HepG2 (cell line): Measurements from ENCODE around the gene GLS2. TPM values are rescaled to one million over a fixed set of nuclear protein-coding genes. Genes with fewer than 3 reads are reported as not detected.

Source experiments
- ATAC-seq: fragments of 200-7000 bp; cut with Tn5 transposase; 3 replicates; pipeline ENCODE4 v1.9.1; 2020; ENCODE audit warnings: mild to moderate bottlenecking, moderate library complexity
- BruUV-seq: library from RNA; stranded (reverse); fragments of 400-500 nt; replicated peaks from 2 replicates; lab custom pipeline; 2021; lab: Mats Ljungman, UMichigan
- CTCF ChIA-PET: fragments of 300-600 bp; formaldehyde crosslinking; extraction: SDS; loops from one replicate; lab custom pipeline; 2021; ENCODE audit warnings: low total read pairs, inconsistent platforms, low intra/inter-chr PET ratio; lab: Yijun Ruan, JAX
- POLR2A ChIA-PET: fragments of 350-600 bp; sonication (Branson Sonifier 250); formaldehyde crosslinking; loops from one replicate; lab custom pipeline; 2020; ENCODE audit warnings: antibody characterized with exemption, inconsistent platforms; lab: Yijun Ruan, JAX
- DNase-seq: peaks from one replicate; pipeline ENCODE4 v3.0.0-alpha.2; 2015; ENCODE audit warnings: low spot score
- FAIRE-seq: peaks from 3 replicates; lab custom pipeline; 2011; peaks lifted over from hg19 to GRCh38; lab: Jason Lieb, UNC
- H2AFZ ChIP-seq: one replicate; pipeline ENCODE4 v1.6.1; 2011; ENCODE audit warnings: low read length, inconsistent platforms
- H3K27ac ChIP-seq: fragments of 300-600 bp; 3 replicates; pipeline ENCODE4 v1.8.0; 2011; ENCODE audit warnings: mixed run types, mild to moderate bottlenecking, mixed read lengths, low read length, inconsistent platforms; ENCODE audit not compliant: insufficient read depth; ENCODE audit errors: extremely low read length
- H3K27me3 ChIP-seq, 2 experiments: fragments of 200-600 bp in 1 of 2; 2 replicates in 1 of 2; 3 replicates in 1 of 2; pipeline versions ENCODE4 v1.6.0 to v1.8.0; 2011; ENCODE audit warnings: low read length in 2 of 2, mild to moderate bottlenecking in 2 of 2, moderate library complexity in 2 of 2, inconsistent platforms in 1 of 2; ENCODE audit not compliant: insufficient read depth in 2 of 2, control insufficient read depth in 1 of 2
- H3K36me3 ChIP-seq, 2 experiments: fragments of 200-600 bp in 1 of 2; replicated peaks in 1 of 2; 2 replicates in 1 of 2; 3 replicates in 1 of 2; pipeline versions ENCODE4 v1.5.1 to v1.8.0; 2011; ENCODE audit warnings: low read length in 2 of 2, inconsistent platforms in 1 of 2; ENCODE audit not compliant: insufficient read depth in 2 of 2, control insufficient read depth in 1 of 2
- H3K4me1 ChIP-seq: 2 replicates; pipeline ENCODE4 v1.5.1; 2012; ENCODE audit warnings: low read length, inconsistent platforms; ENCODE audit not compliant: insufficient read depth
- H3K4me2 ChIP-seq: 2 replicates; pipeline ENCODE4 v1.6.0; 2011; ENCODE audit warnings: low read depth, low read length, inconsistent platforms
- H3K4me3 ChIP-seq, 3 experiments: fragments of 200-600 bp in 1 of 3; sonication (generic), shearing (Covaris generic) in 1 of 3; replicated peaks in 1 of 3; 2 replicates each; pipeline ENCODE4 v1.5.1; 2011 to 2016; ENCODE audit warnings: low read length in 3 of 3, inconsistent platforms in 2 of 3, low read depth in 2 of 3, mild to moderate bottlenecking in 2 of 3, control low read depth in 1 of 3, mixed read lengths in 1 of 3; ENCODE audit not compliant: insufficient read depth in 1 of 3
- H3K79me2 ChIP-seq: one replicate; pipeline ENCODE4 v1.6.1; 2011; ENCODE audit warnings: low read length, inconsistent platforms; ENCODE audit not compliant: insufficient read depth
- H3K9ac ChIP-seq: 2 replicates; pipeline ENCODE4 v1.6.0; 2011; ENCODE audit warnings: mild to moderate bottlenecking, low read depth, low read length, inconsistent platforms; ENCODE audit not compliant: insufficient read depth
- H3K9me3 ChIP-seq: 2 replicates; pipeline ENCODE4 v1.5.1; 2012; ENCODE audit warnings: mild to moderate bottlenecking, low read length
- H4K20me1 ChIP-seq: 2 replicates; pipeline ENCODE4 v1.6.0; 2011; ENCODE audit warnings: inconsistent platforms, mild to moderate bottlenecking, low read length, moderate library complexity; ENCODE audit not compliant: insufficient read depth
- EP300 ChIP-seq, 3 experiments: sonication (generic) in 1 of 3; formaldehyde crosslinking in 1 of 3; IDR thresholded peaks; 2 replicates each; pipeline versions ENCODE4 v1.5.1 to v1.6.1; 2011 to 2020; ENCODE audit warnings: low read depth in 2 of 3, low read length in 2 of 3, borderline replicate concordance in 1 of 3, improper control_type of control experiment in 1 of 3, mild to moderate bottlenecking in 1 of 3, missing genetic modification reagents in 1 of 3, moderate library complexity in 1 of 3
- HNF4G ChIP-seq, 2 experiments: sonication (generic) in 1 of 2; formaldehyde crosslinking in 1 of 2; IDR thresholded peaks; 2 replicates each; pipeline versions ENCODE4 v1.4.0 to v1.6.1; 2011 to 2020; ENCODE audit warnings: borderline replicate concordance in 2 of 2, low read depth in 2 of 2, mild to moderate bottlenecking in 2 of 2, low read length in 1 of 2, missing genetic modification reagents in 1 of 2, moderate library complexity in 1 of 2
- IKZF1 ChIP-seq: fragments of 450-650 bp; IDR thresholded peaks from 2 replicates; pipeline ENCODE4 v1.7.1; 2016
- JUNB ChIP-seq: sonication (generic); formaldehyde crosslinking; IDR thresholded peaks from 2 replicates; pipeline ENCODE4 v1.8.0; 2022; ENCODE audit warnings: missing genetic modification reagents, mild to moderate bottlenecking, borderline replicate concordance
- MAFF ChIP-seq: IDR thresholded peaks from 2 replicates; pipeline ENCODE4 v1.6.1; 2011; ENCODE audit warnings: low read depth, low read length, improper control_type of control experiment
- MAFK ChIP-seq, 2 experiments: IDR thresholded peaks in 1 of 2; conservative IDR thresholded peaks in 1 of 2; 2 replicates each; pipeline ENCODE4 v1.6.1; 2011; ENCODE audit warnings: improper control_type of control experiment in 2 of 2, low read length in 2 of 2
- MIER3 ChIP-seq: IDR thresholded peaks from 2 replicates; pipeline ENCODE4 v1.6.1; 2016; ENCODE audit warnings: missing compliant biosample characterization, borderline replicate concordance
- NFE2L2 ChIP-seq: fragments of 150-350 bp; IDR thresholded peaks from 2 replicates; pipeline ENCODE4 v1.6.1; 2014; ENCODE audit warnings: low read length
- NR2F6 ChIP-seq, 2 experiments: IDR thresholded peaks; 2 replicates each; pipeline ENCODE4 v1.6.1; 2016; ENCODE audit warnings: antibody characterized with exemption in 1 of 2, mild to moderate bottlenecking in 1 of 2
- POLR2AphosphoS5 ChIP-seq: IDR thresholded peaks from 2 replicates; pipeline ENCODE4 v1.6.1; 2012; ENCODE audit warnings: low read depth, low read length
- SALL1 ChIP-seq: sonication (generic); formaldehyde crosslinking; IDR thresholded peaks from 2 replicates; pipeline ENCODE4 v1.8.0; 2022; ENCODE audit warnings: mild to moderate bottlenecking, missing genetic modification reagents
- TAF1 ChIP-seq: sonication (generic); formaldehyde crosslinking; IDR thresholded peaks from 2 replicates; pipeline ENCODE4 v1.4.0; 2020; ENCODE audit warnings: missing genetic modification reagents
- WGBS: methylation state at CpG from one replicate; pipeline ENCODE4 v1.1.6; 2017; ENCODE audit warnings: low lambda C conversion rate; 5-methylcytosine and 5-hydroxymethylcytosine counted together
- in situ Hi-C: cut with HindIII; loops from 2 replicates; pipeline ENCODE4 v1.10.0; 2017; ENCODE audit warnings: low pct_unique_long_range_greater_than_20kb; ENCODE audit not compliant: extremely low pct_ligation_motif_present
- intact Hi-C: fragments of 100-400 bp; cut with micrococcal nuclease; formaldehyde crosslinking; loops from one replicate; pipeline ENCODE4 v1.10.0; 2022; ENCODE audit not compliant: unreplicated experiment
- polyA plus RNA-seq, 8 experiments: library from polyadenylated mRNA; depleted of rRNA in 3 of 8; stranded (reverse) in 7 of 8; unstranded in 1 of 8; fragments of >200 nt; fragmentation: Illumina TruSeq in 4 of 8; extraction: Trizol in 4 of 8; gene quantifications; 2 replicates each; pipeline versions ENCODE4 v1.2.1 to v1.2.3, GENCODE V29; 2011 to 2016; ENCODE audit warnings: low read depth in 4 of 8, missing spikeins in 1 of 8, mixed read lengths in 1 of 8; ENCODE audit not compliant: insufficient read depth in 1 of 8
- total RNA-seq, 5 experiments: library from RNA; depleted of rRNA; stranded (reverse); fragments of >200 nt; fragmentation: Illumina TruSeq; extraction: Trizol; gene quantifications; 2 replicates each; pipeline ENCODE4 v1.2.3, GENCODE V29; 2016; ENCODE audit warnings: low read depth in 1 of 5
- TF ChIP-seq, protein P1 (sequence below): sonication (generic); formaldehyde crosslinking; IDR thresholded peaks from 2 replicates; pipeline ENCODE4 v1.5.0; 2020; ENCODE audit warnings: mild to moderate bottlenecking, missing genetic modification reagents

GLS2 gene
- total and polyA plus RNA-seq, 2 of the 13 experiments (the other 11 are each of a cell fraction or from before 2014, with no cell fraction given): 8.6 to 12.2 TPM

DNA sequence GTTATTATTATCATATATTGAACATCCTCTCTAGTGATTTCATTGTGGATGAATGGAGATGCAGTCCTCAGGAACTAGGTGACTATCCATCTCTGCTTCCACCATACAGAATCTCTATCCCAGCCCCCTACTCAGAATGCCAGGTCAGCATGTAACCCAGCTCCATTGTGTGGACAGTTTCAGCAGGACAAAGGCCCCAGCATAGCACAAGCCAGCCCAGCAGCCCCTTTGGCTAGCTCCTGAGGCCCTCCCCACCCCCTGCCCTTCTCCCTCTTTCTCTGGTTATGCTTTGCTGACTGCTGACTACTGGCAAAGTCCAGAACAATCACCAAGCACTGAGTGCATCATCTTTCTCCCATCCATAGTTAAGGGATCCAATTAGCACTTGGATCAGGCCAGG lies 25.4 kb downstream of the GLS2 start:
- CTCF ChIA-PET: no interaction called here
- ATAC-seq: peak; percentile 50
- no peaks in the 10 kb centered on the region for H3K9me3 ChIP-seq
- peak overlapping the region; percentile 21; the same call in 1 of the 2 replicates for H3K9ac ChIP-seq
- no peaks in the 10 kb centered on the region for H3K79me2 ChIP-seq
- peaks cover 62% of the 10 kb centered on the region for H3K4me1 ChIP-seq
- no peak overlapping the region for H3K4me2 ChIP-seq
- no peaks in the 10 kb centered on the region for H3K27me3 ChIP-seq
- no peaks in the 10 kb centered on the region for H4K20me1 ChIP-seq
- no peaks in the 10 kb centered on the region for H3K36me3 ChIP-seq
- no peak overlapping the region for H3K27ac ChIP-seq
- no peak overlapping the region for H3K4me3 ChIP-seq
- BruUV-seq: no TSS peak
- TF ChIP-seq MAFF (peak; percentile 72), MAFK (conservative IDR thresholded peaks at IDR 0.05 in 1 of 2, IDR thresholded peaks at IDR 0.05 in 1 of 2; ENCODE audit: low read length in 2 of 2) (peak; percentile 76 to 80), POLR2AphosphoS5 (no peak)
- TF ChIP-seq, all 625 proteins: peak for 2
- H2AFZ ChIP-seq: no peak overlapping the region
- in situ Hi-C loops: loop anchor here (5.0 to 10.0 kb wide), 2 partner anchors 145 to 268 kb away; partner anchors contain the start of gene CNPY2
- intact Hi-C loops: loop anchor here (5.0 kb wide), 1 partner anchor 270 kb away; no protein-coding TSS in a partner anchor
- POLR2A ChIA-PET: interaction anchor here (2.2 kb wide), 1 partner anchor 147 kb away, joined by 23 read pairs; the partner anchor contains the start of gene CNPY2
- DNase-seq (no peak), FAIRE-seq (no peak)

DNA sequence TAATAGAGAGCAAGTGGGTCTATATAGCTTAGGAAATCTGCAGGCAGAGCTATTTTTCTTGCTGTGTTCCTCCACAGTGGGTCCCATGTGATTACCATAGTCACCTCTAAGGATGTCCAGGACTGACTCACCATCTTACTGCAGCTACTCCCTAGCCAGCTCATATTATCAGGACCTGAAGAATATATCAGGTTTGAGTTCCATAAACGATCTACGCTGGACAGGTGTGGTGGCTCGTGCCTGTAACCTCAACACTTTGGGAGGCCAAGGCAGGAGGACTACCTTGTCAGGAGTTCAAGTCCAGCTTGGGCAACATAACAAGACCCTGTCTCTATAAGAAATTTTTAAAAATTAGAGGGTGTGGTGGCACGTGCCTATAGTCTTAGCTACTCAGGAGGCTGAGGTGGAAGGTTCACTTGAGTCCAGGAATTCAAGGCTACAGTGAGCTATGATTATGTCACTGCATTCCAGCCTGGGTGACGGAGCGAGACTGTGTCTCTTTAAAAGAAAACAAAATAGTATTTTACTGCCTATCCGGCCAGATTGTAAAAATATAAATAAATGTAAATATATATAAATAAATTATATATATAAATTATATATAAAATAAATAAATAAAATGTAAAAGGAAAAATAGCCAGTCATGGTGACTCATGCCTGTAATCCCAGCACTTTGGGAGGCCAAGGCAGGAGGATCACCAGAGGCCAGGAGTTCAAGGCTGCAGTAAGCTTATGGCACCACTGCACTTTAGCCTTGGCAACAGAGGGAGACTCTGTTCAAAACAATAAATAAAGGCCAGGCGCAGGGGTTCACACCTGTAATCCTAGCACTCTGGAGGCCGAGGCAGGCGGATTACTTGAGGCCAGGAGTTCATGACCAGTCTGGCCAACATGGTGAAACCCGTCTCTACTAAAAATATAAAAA lies 26.5 kb downstream of the GLS2 start:
- in situ Hi-C loops: loop anchor here (5.0 to 10.0 kb wide), 2 partner anchors 144 to 267 kb away; partner anchors contain the start of gene CNPY2
- ChIA-PET CTCF (no interaction called here), POLR2A (interaction anchor here (0.7 to 3.6 kb wide), 6 partner anchors 12 to 145 kb away, joined by 3 to 17 read pairs (median 12); partner anchors contain the start of genes CNPY2, GLS2, PAN2 and STAT2)
- Histone ChIP-seq H3K79me2 (no peaks in the 10 kb centered on the region), H3K9me3 (no peaks in the 10 kb centered on the region), H3K36me3 (no peaks in the 10 kb centered on the region), H3K27ac (peak overlapping the region; percentile 54), H3K9ac (no peak overlapping the region), H4K20me1 (no peaks in the 10 kb centered on the region), H3K4me3 (no peak overlapping the region), H3K4me1 (peaks cover 62% of the 10 kb centered on the region), H3K27me3 (no peaks in the 10 kb centered on the region), H3K4me2 (peak overlapping the region; percentile 5; the same call in 1 of the 2 replicates), H2AFZ (no peak overlapping the region)
- FAIRE-seq: no peak
- intact Hi-C loops: loop anchor here (5.0 kb wide), 1 partner anchor 269 kb away; no protein-coding TSS in a partner anchor
- DNase-seq: peak; percentile 67
- no peak for ATAC-seq
- WGBS: 31% methylated on average over 11 of the region's 11 CpGs
- no TSS peak for BruUV-seq
- TF ChIP-seq EP300 (IDR thresholded peaks at IDR 0.05; ENCODE audit: low read depth in 2 of 2, low read length in 2 of 2) (peak; percentile 16 to 42; a peak in 1 of 4 replicates), EP300 (CRISPR knock-in tag; IDR thresholded peaks at IDR 0.05; ENCODE audit: borderline replicate concordance) (no peak), IKZF1 (no peak), NR2F6 (IDR thresholded peaks at IDR 0.05) (peak; percentile 21; the same call in 1 of the 2 replicates), NR2F6 (CRISPR knock-in tag; IDR thresholded peaks at IDR 0.05) (peak; percentile 43), HNF4G (IDR thresholded peaks at IDR 0.05; ENCODE audit: borderline replicate concordance, low read depth, low read length) (0 out of 2 replicates have a peak, but pooled peaks have one; percentile 3), HNF4G (CRISPR knock-in tag; IDR thresholded peaks at IDR 0.05; ENCODE audit: borderline replicate concordance, low read depth) (no peak), JUNB (CRISPR knock-in tag) (0 out of 2 replicates have a peak, but pooled peaks have one; percentile 20), NFE2L2 (peak; percentile 59; the same call in 1 of the 2 replicates), TAF1 (no peak), MIER3 (CRISPR knock-in tag) (no peak), SALL1 (CRISPR knock-in tag) (peak; percentile 47; the same call in 1 of the 2 replicates)
- TF ChIP-seq, protein P1, sequence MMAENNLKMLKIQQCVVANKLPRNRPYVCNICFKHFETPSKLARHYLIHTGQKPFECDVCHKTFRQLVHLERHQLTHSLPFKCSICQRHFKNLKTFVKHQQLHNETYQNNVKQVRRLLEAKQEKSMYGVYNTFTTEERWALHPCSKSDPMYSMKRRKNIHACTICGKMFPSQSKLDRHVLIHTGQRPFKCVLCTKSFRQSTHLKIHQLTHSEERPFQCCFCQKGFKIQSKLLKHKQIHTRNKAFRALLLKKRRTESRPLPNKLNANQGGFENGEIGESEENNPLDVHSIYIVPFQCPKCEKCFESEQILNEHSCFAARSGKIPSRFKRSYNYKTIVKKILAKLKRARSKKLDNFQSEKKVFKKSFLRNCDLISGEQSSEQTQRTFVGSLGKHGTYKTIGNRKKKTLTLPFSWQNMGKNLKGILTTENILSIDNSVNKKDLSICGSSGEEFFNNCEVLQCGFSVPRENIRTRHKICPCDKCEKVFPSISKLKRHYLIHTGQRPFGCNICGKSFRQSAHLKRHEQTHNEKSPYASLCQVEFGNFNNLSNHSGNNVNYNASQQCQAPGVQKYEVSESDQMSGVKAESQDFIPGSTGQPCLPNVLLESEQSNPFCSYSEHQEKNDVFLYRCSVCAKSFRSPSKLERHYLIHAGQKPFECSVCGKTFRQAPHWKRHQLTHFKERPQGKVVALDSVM: peak; percentile 97
